ENCODE data around the gene DCLRE1B. TPM values are rescaled to one million over a fixed set of nuclear protein-coding genes. Genes with fewer than 3 reads are reported as not detected.
A peak's percentile ranks its signal among the peaks of the same experiment; 100 is the strongest.

The DCLRE1B gene
- polyA plus RNA-seq, 1 donor (not counting 4 experiments of a cell fraction or from before 2014, with no cell fraction given): 5.4 TPM

DNA sequence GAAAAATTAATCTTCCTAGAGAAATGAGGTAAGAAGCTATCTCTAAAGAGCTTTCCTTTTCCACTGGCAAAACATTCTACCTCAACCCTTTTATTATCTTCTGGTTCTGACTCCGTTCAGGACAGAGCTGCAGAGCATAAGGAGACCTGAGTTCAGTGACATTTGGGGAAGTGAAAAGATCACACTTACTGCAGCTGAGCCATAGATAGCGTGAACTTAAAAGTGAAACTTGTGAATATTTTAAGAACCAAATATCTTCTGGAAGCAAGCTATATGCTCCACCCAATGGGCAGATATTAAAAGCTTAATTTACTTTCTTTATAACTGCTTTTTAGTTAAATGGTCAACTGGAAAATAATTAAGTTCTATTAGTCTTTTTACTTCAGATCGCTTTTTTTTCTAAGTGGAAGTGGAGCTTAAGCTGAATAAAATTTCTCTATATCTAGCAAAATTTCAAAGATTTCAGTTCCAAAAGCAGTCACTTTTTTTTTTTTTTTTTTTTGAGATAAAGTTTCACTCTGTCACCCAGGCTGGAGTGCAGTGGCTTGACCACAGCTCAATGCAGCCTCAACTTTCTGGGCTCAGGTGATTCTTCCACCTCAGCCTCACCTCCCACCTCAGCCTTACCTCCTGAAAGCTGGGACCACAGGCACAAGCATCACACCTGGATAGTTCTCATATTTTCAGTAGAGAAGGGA is 45.5 kb upstream of the DCLRE1B start:
- dilution Hi-C loops (cut with MboI; ENCODE audit: extremely low pct_ligation_motif_present, low sequenced_read_pairs): no loop called here
- peak overlapping the region; percentile 84 for H2AFZ ChIP-seq (ENCODE audit: control insufficient read depth, low read length)
- H3K4me2 ChIP-seq (ENCODE audit: control insufficient read depth, extremely low read depth, insufficient read depth, low read depth, low read length): peak overlapping the region; percentile 41

DNA sequence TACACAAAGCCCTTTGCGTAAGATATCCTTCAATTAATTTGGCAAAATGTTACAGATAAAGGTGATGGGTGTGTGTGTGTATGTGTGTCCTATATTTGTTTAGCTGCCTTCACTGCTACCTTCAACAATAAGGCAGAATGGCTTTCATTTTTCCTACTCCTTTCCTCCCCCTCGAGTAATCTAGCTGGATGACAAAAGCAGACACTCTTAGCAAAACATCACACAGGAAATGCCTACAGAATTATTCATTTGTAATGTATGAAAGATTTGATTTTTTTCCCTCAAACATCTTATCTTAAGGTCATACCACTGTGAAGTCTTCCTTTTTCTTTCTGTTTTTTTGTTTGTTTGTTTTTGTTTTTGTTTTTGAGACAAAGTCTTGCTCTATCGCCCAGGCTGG is 44.2 kb upstream of the DCLRE1B start:
- no peak for FAIRE-seq
- no peak for DNase-seq (ENCODE audit: low read depth, low spot score)

More for the DNA sequence above, 45.5 kb upstream of the DCLRE1B start:
- H3K36me3 ChIP-seq (ENCODE audit: control insufficient read depth in 2 of 2, extremely low read depth in 1 of 2, insufficient read depth in 2 of 2, low read length in 2 of 2): no peaks in the 10 kb centered on the region
- no peak overlapping the region for H3K9ac ChIP-seq (ENCODE audit: control insufficient read depth, extremely low read depth, insufficient read depth, low read length)
- no peaks in the 10 kb centered on the region for H3K9me3 ChIP-seq (ENCODE audit: control insufficient read depth, low read depth, low read length)
- H3K4me1 ChIP-seq (ENCODE audit: control insufficient read depth, extremely low read depth, insufficient read depth, low read length): peaks cover 33% of the 10 kb centered on the region
- H3K79me2 ChIP-seq (ENCODE audit: control insufficient read depth, insufficient read depth, low read length): no peaks in the 10 kb centered on the region
- FAIRE-seq (no peak), DNase-seq (ENCODE audit: low read depth, low spot score) (no peak)
- no peak overlapping the region for H3K4me3 ChIP-seq (ENCODE audit: control insufficient read depth in 2 of 3, extremely low read depth in 1 of 3, insufficient read depth in 2 of 3, low read depth in 1 of 3, low read length in 3 of 3)
- no peaks in the 10 kb centered on the region for H4K20me1 ChIP-seq (ENCODE audit: control insufficient read depth, extremely low read depth, insufficient read depth, low read length)
- H3K27me3 ChIP-seq (ENCODE audit: control insufficient read depth, extremely low read depth, insufficient read depth, low read length): no peaks in the 10 kb centered on the region
- no peaks in the 10 kb centered on the region for H3K9me1 ChIP-seq (ENCODE audit: control insufficient read depth, extremely low read depth, insufficient read depth, low read length)
- TF ChIP-seq, protein P1, sequence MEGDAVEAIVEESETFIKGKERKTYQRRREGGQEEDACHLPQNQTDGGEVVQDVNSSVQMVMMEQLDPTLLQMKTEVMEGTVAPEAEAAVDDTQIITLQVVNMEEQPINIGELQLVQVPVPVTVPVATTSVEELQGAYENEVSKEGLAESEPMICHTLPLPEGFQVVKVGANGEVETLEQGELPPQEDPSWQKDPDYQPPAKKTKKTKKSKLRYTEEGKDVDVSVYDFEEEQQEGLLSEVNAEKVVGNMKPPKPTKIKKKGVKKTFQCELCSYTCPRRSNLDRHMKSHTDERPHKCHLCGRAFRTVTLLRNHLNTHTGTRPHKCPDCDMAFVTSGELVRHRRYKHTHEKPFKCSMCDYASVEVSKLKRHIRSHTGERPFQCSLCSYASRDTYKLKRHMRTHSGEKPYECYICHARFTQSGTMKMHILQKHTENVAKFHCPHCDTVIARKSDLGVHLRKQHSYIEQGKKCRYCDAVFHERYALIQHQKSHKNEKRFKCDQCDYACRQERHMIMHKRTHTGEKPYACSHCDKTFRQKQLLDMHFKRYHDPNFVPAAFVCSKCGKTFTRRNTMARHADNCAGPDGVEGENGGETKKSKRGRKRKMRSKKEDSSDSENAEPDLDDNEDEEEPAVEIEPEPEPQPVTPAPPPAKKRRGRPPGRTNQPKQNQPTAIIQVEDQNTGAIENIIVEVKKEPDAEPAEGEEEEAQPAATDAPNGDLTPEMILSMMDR (optimal IDR thresholded peaks at IDR 0.05 in 1 of 3, IDR thresholded peaks at IDR 0.05 in 1 of 3, conservative IDR thresholded peaks at IDR 0.05 in 1 of 3; ENCODE audit: extremely low read depth in 1 of 3, insufficient read depth in 2 of 3, low read length in 3 of 3): no peak
- no peak for TF ChIP-seq EZH2 (IDR thresholded peaks at IDR 0.05; ENCODE audit: low read length)
- H3K27ac ChIP-seq (ENCODE audit: control insufficient read depth, insufficient read depth, low read length): no peak overlapping the region

More for the DNA sequence above, 44.2 kb upstream of the DCLRE1B start:
- H3K9ac ChIP-seq (ENCODE audit: control insufficient read depth, extremely low read depth, insufficient read depth, low read length): no peak overlapping the region
- dilution Hi-C loops (cut with MboI; ENCODE audit: extremely low pct_ligation_motif_present, low sequenced_read_pairs): no loop called here
- no peaks in the 10 kb centered on the region for H3K27me3 ChIP-seq (ENCODE audit: control insufficient read depth, extremely low read depth, insufficient read depth, low read length)
- H3K9me1 ChIP-seq (ENCODE audit: control insufficient read depth, extremely low read depth, insufficient read depth, low read length): no peaks in the 10 kb centered on the region
- H3K9me3 ChIP-seq (ENCODE audit: control insufficient read depth, low read depth, low read length): no peaks in the 10 kb centered on the region
- peaks cover 28% of the 10 kb centered on the region for H3K4me1 ChIP-seq (ENCODE audit: control insufficient read depth, extremely low read depth, insufficient read depth, low read length)
- TF ChIP-seq, protein P1 (optimal IDR thresholded peaks at IDR 0.05 in 1 of 3, IDR thresholded peaks at IDR 0.05 in 1 of 3, conservative IDR thresholded peaks at IDR 0.05 in 1 of 3; ENCODE audit: extremely low read depth in 1 of 3, insufficient read depth in 2 of 3, low read length in 3 of 3): no peak
- TF ChIP-seq EZH2 (IDR thresholded peaks at IDR 0.05; ENCODE audit: low read length): no peak
- H2AFZ ChIP-seq (ENCODE audit: control insufficient read depth, low read length): peak overlapping the region; percentile 79
- no peak overlapping the region for H3K4me3 ChIP-seq (ENCODE audit: control insufficient read depth in 2 of 3, extremely low read depth in 1 of 3, insufficient read depth in 2 of 3, low read depth in 1 of 3, low read length in 3 of 3)
- peak overlapping the region; percentile 69 for H3K4me2 ChIP-seq (ENCODE audit: control insufficient read depth, extremely low read depth, insufficient read depth, low read depth, low read length)
- no peaks in the 10 kb centered on the region for H3K36me3 ChIP-seq (ENCODE audit: control insufficient read depth in 2 of 2, extremely low read depth in 1 of 2, insufficient read depth in 2 of 2, low read length in 2 of 2)
- no peaks in the 10 kb centered on the region for H4K20me1 ChIP-seq (ENCODE audit: control insufficient read depth, extremely low read depth, insufficient read depth, low read length)
- H3K27ac ChIP-seq (ENCODE audit: control insufficient read depth, insufficient read depth, low read length): peak overlapping the region; percentile 5
- no peaks in the 10 kb centered on the region for H3K79me2 ChIP-seq (ENCODE audit: control insufficient read depth, insufficient read depth, low read length)
